ENCODE data around the gene C1orf115.
"Not testable (repeated sequence)": the region's sequence is repeated elsewhere in the genome, so short reads cannot be mapped to it uniquely, and the experiment has no call there.

The C1orf115 gene

GRCh38 chr1:220734571-220735326 lies 44.6 kb downstream of the C1orf115 start:
- no peak for DNase-seq (ENCODE audit: low read depth in 1 of 2, low spot score in 1 of 2)
- no peak overlapping the region for H3K4me3 ChIP-seq (replicated peaks; ENCODE audit: insufficient read depth, low read length)
- H3K27ac ChIP-seq (replicated peaks) = no peak overlapping the region
- TF ChIP-seq, protein P1, sequence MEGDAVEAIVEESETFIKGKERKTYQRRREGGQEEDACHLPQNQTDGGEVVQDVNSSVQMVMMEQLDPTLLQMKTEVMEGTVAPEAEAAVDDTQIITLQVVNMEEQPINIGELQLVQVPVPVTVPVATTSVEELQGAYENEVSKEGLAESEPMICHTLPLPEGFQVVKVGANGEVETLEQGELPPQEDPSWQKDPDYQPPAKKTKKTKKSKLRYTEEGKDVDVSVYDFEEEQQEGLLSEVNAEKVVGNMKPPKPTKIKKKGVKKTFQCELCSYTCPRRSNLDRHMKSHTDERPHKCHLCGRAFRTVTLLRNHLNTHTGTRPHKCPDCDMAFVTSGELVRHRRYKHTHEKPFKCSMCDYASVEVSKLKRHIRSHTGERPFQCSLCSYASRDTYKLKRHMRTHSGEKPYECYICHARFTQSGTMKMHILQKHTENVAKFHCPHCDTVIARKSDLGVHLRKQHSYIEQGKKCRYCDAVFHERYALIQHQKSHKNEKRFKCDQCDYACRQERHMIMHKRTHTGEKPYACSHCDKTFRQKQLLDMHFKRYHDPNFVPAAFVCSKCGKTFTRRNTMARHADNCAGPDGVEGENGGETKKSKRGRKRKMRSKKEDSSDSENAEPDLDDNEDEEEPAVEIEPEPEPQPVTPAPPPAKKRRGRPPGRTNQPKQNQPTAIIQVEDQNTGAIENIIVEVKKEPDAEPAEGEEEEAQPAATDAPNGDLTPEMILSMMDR (IDR thresholded peaks at IDR 0.05; ENCODE audit: insufficient read depth, low read length) = no peak
- no peak for TF ChIP-seq SPI1 (IDR thresholded peaks at IDR 0.05; ENCODE audit: borderline replicate concordance, low read depth)
- no peak for TF ChIP-seq GABPA (IDR thresholded peaks at IDR 0.05; ENCODE audit: low read depth)
- no peak for TF ChIP-seq REST (IDR thresholded peaks at IDR 0.05; ENCODE audit: insufficient replicate concordance, low read depth)
- no peak for TF ChIP-seq POLR2AphosphoS5 (IDR thresholded peaks at IDR 0.05; ENCODE audit: low read depth)
- H3K27me3 ChIP-seq (ENCODE audit: insufficient read depth, poor library complexity, severe bottlenecking) = no peaks in the 10 kb centered on the region

DNA sequence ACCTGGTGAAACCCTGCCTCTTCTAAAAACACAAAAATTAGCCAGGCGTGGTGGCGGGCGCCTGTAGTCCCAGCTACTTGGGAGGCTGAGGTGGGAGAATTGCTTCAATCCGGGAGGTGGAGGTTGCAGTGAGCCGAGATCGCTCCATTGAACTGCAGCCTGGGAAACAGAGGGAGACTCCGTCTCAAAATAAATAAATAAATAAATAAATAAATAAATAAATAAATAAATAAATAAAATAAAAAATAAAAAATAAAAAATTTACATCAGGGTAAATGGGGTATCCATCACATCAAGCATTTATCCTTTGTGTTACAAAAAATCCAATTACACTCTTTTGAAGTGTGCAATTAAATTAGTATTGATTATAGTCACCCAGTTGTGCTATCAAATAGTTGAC lies 46.1 kb downstream of the C1orf115 start:
- not testable (repeated sequence) for H3K27me3 ChIP-seq (ENCODE audit: insufficient read depth, poor library complexity, severe bottlenecking); DNase-seq (ENCODE audit: low read depth in 1 of 2, low spot score in 1 of 2); H3K4me3 ChIP-seq (replicated peaks; ENCODE audit: insufficient read depth, low read length); H3K27ac ChIP-seq (replicated peaks)

- Histone ChIP-seq H3K27me3 (ENCODE audit: insufficient read depth, poor library complexity, severe bottlenecking) (no peaks in the 10 kb centered on the region), H3K27ac (replicated peaks) (no peak overlapping the region), H3K4me3 (replicated peaks; ENCODE audit: insufficient read depth, low read length) (no peak overlapping the region)
- no peak for DNase-seq (ENCODE audit: low read depth in 1 of 2, low spot score in 1 of 2)
- TF ChIP-seq GABPA (IDR thresholded peaks at IDR 0.05; ENCODE audit: low read depth) (no peak), REST (IDR thresholded peaks at IDR 0.05; ENCODE audit: insufficient replicate concordance, low read depth) (no peak), SPI1 (IDR thresholded peaks at IDR 0.05; ENCODE audit: borderline replicate concordance, low read depth) (no peak), POLR2AphosphoS5 (IDR thresholded peaks at IDR 0.05; ENCODE audit: low read depth) (no peak)
- TF ChIP-seq, protein P1 (IDR thresholded peaks at IDR 0.05; ENCODE audit: insufficient read depth, low read length) = no peak
Observed at GRCh38 chr1:220741349-220741748, 51.2 kb downstream of the C1orf115 start.

GRCh38 chr1:220741825-220742224 lies 51.7 kb downstream of the C1orf115 start:
- DNase-seq (ENCODE audit: low read depth in 1 of 2, low spot score in 1 of 2) = no peak
- TF ChIP-seq SPI1 (IDR thresholded peaks at IDR 0.05; ENCODE audit: borderline replicate concordance, low read depth) (no peak), REST (IDR thresholded peaks at IDR 0.05; ENCODE audit: insufficient replicate concordance, low read depth) (no peak), POLR2AphosphoS5 (IDR thresholded peaks at IDR 0.05; ENCODE audit: low read depth) (no peak), GABPA (IDR thresholded peaks at IDR 0.05; ENCODE audit: low read depth) (no peak)
- TF ChIP-seq, protein P1 (IDR thresholded peaks at IDR 0.05; ENCODE audit: insufficient read depth, low read length) = no peak
- H3K4me3 ChIP-seq (replicated peaks; ENCODE audit: insufficient read depth, low read length) = no peak overlapping the region
- no peak overlapping the region for H3K27ac ChIP-seq (replicated peaks)
- no peaks in the 10 kb centered on the region for H3K27me3 ChIP-seq (ENCODE audit: insufficient read depth, poor library complexity, severe bottlenecking)
